Neuronal stem cell (in vitro differentiated cells): ENCODE data around the gene NF2.

Experiments
- DNase-seq: peaks from one replicate; pipeline ENCODE4 v3.0.0-alpha.2; 2013; ENCODE audit warnings: low spot score
- H2AFZ ChIP-seq: one replicate; pipeline ENCODE4 v1.6.1; 2013; ENCODE audit warnings: mild to moderate bottlenecking, low read length, inconsistent platforms
- H2AK5ac ChIP-seq: 2 replicates; pipeline ENCODE4 v1.6.1; 2013; ENCODE audit warnings: low read depth, mild to moderate bottlenecking, inconsistent platforms, low read length, moderate library complexity, mixed read lengths
- H2BK120ac ChIP-seq: 2 replicates; pipeline ENCODE4 v1.6.1; 2013; ENCODE audit warnings: low read depth, mild to moderate bottlenecking, inconsistent platforms, low read length, moderate library complexity, mixed read lengths
- H2BK12ac ChIP-seq: one replicate; pipeline ENCODE4 v1.6.1; 2013; ENCODE audit warnings: low read length, inconsistent platforms
- H2BK15ac ChIP-seq: 2 replicates; pipeline ENCODE4 v1.6.1; 2013; ENCODE audit warnings: mild to moderate bottlenecking, low read length, inconsistent platforms, mixed read lengths
- H2BK5ac ChIP-seq: one replicate; pipeline ENCODE4 v1.6.1; 2013; ENCODE audit warnings: inconsistent platforms, mild to moderate bottlenecking, low read length, moderate library complexity
- H3K14ac ChIP-seq: one replicate; pipeline ENCODE4 v1.6.1; 2013; ENCODE audit warnings: low read length, inconsistent platforms
- H3K18ac ChIP-seq: 2 replicates; pipeline ENCODE4 v1.6.1; 2013; ENCODE audit warnings: low read length, inconsistent platforms
- H3K23ac ChIP-seq: 2 replicates; pipeline ENCODE4 v1.6.1; 2013; ENCODE audit warnings: low read depth, mild to moderate bottlenecking, mixed read lengths, low read length, inconsistent platforms; ENCODE audit not compliant: poor library complexity
- H3K27ac ChIP-seq: replicated peaks from 3 replicates; pipeline ENCODE4 v1.5.1; 2013; ENCODE audit warnings: low read length, inconsistent platforms
- H3K27me3 ChIP-seq, 3 experiments: 2 replicates each; pipeline ENCODE4 v1.6.1; 2013; ENCODE audit warnings: low read length in 3 of 3, mild to moderate bottlenecking in 2 of 3, inconsistent platforms in 1 of 3, low read depth in 1 of 3, mixed read lengths in 1 of 3, moderate library complexity in 1 of 3; ENCODE audit not compliant: control insufficient read depth in 3 of 3, insufficient read depth in 3 of 3
- H3K36me3 ChIP-seq, 2 donors: replicated peaks in 1 of 2; 2 replicates each; pipeline ENCODE4 v1.6.1; 2013; ENCODE audit warnings: low read length in 2 of 2; ENCODE audit not compliant: control insufficient read depth in 2 of 2, insufficient read depth in 2 of 2
- H3K4ac ChIP-seq: 2 replicates; pipeline ENCODE4 v1.6.1; 2013; ENCODE audit warnings: inconsistent platforms, mild to moderate bottlenecking, low read length, moderate library complexity
- H3K4me1 ChIP-seq, 2 donors: 1 replicate in 1 of 2; 2 replicates in 1 of 2; pipeline ENCODE4 v1.6.1; 2013; ENCODE audit warnings: low read length in 2 of 2, low read depth in 1 of 2; ENCODE audit not compliant: control insufficient read depth in 2 of 2, insufficient read depth in 1 of 2
- H3K4me2 ChIP-seq: one replicate; pipeline ENCODE4 v1.6.1; 2013; ENCODE audit warnings: mild to moderate bottlenecking, low read length, inconsistent platforms; ENCODE audit not compliant: insufficient read depth, poor library complexity, severe bottlenecking
- H3K4me3 ChIP-seq, 2 donors: 2 replicates each; pipeline ENCODE4 v1.5.1; 2013; ENCODE audit warnings: low read length in 2 of 2, mild to moderate bottlenecking in 2 of 2, inconsistent platforms in 1 of 2, moderate library complexity in 1 of 2
- H3K79me1 ChIP-seq: one replicate; pipeline ENCODE4 v1.6.1; 2013; ENCODE audit warnings: low read depth, mild to moderate bottlenecking, inconsistent platforms, low read length, moderate library complexity
- H3K9ac ChIP-seq: one replicate; pipeline ENCODE4 v1.6.1; 2013; ENCODE audit warnings: mild to moderate bottlenecking, low read depth, low read length, inconsistent platforms; ENCODE audit not compliant: poor library complexity
- H3K9me3 ChIP-seq, 2 donors: replicated peaks in 1 of 2; 2 replicates each; pipeline versions ENCODE3 to v1.6.1; 2013; ENCODE audit warnings: low read length in 2 of 2, mild to moderate bottlenecking in 2 of 2, inconsistent platforms in 1 of 2, low read depth in 1 of 2, mixed read lengths in 1 of 2, moderate library complexity in 1 of 2; ENCODE audit not compliant: control insufficient read depth in 2 of 2, insufficient read depth in 1 of 2
- H4K8ac ChIP-seq: one replicate; pipeline ENCODE4 v1.6.1; 2013; ENCODE audit warnings: low read depth, mild to moderate bottlenecking, inconsistent platforms, low read length, moderate library complexity
- H4K91ac ChIP-seq: one replicate; pipeline ENCODE4 v1.6.1; 2013; ENCODE audit warnings: low read length, low read depth, mild to moderate bottlenecking, inconsistent platforms; ENCODE audit not compliant: poor library complexity
- WGBS, 2 donors: extraction: QIAGEN DNeasy Blood & Tissue Kit; methylation state at CpG; one replicate each; pipeline ENCODE4 v1.1.7; 2013; ENCODE audit warnings: missing lambda C conversion rate in 2 of 2, mixed read lengths in 1 of 2; ENCODE audit not compliant: insufficient read length in 2 of 2, insufficient replicate concordance in 1 of 2; ENCODE audit errors: extremely low coverage in 2 of 2; 5-methylcytosine and 5-hydroxymethylcytosine counted together

The NF2 gene

GRCh38 chr22:29665486-29665885, 62.1 kb downstream of the NF2 start:
- Histone ChIP-seq H2BK12ac (no peak overlapping the region), H4K8ac (no peak overlapping the region), H2AK5ac (no peak overlapping the region), H3K36me3 (peaks cover 0 to 84% of the 10 kb centered on the region in 2 donors), H3K4me2 (no peak overlapping the region), H2BK15ac (no peak overlapping the region), H2BK5ac (no peak overlapping the region), H3K18ac (no peak overlapping the region), H3K4me1 (peaks cover 4 to 6% of the 10 kb centered on the region in 2 donors), H3K27ac (no peak overlapping the region), H3K4ac (no peak overlapping the region), H3K9me3 (no peaks in the 10 kb centered on the region), H3K23ac (no peak overlapping the region), H2BK120ac (no peak overlapping the region), H3K4me3 (no peak overlapping the region), H2AFZ (no peak overlapping the region), H3K9ac (no peak overlapping the region), H3K79me1 (no peaks in the 10 kb centered on the region), H3K27me3 (no peaks in the 10 kb centered on the region), H4K91ac (no peak overlapping the region), H3K14ac (no peak overlapping the region)
- WGBS, 2 donors = no CpG with 5 or more reads among the region's 8 CpGs
- DNase-seq = no peak

- Histone ChIP-seq H2AFZ (no peak overlapping the region), H3K36me3 (peaks cover 4 to 71% of the 10 kb centered on the region in 2 donors), H3K4me2 (no peak overlapping the region)
Measured at GRCh38 chr22:29668673-29669072, 65.2 kb downstream of the NF2 start.

GRCh38 chr22:29670626-29671025, 67.2 kb downstream of the NF2 start:
- no peak overlapping the region for H4K91ac ChIP-seq
- H3K27ac ChIP-seq = peak overlapping the region; percentile 61
- no peak overlapping the region for H2BK5ac ChIP-seq
- H3K4me1 ChIP-seq = peaks cover 11 to 13% of the 10 kb centered on the region in 2 donors
- peaks cover 14 to 73% of the 10 kb centered on the region in 2 donors for H3K36me3 ChIP-seq
- H2BK15ac ChIP-seq = no peak overlapping the region
- no peak overlapping the region for H2AK5ac ChIP-seq
- no peak overlapping the region for H2BK12ac ChIP-seq
- no peak overlapping the region for H3K9ac ChIP-seq
- no peak overlapping the region for H2BK120ac ChIP-seq
- H3K9me3 ChIP-seq = no peaks in the 10 kb centered on the region
- no peak overlapping the region for H3K4me2 ChIP-seq
- no peaks in the 10 kb centered on the region for H3K79me1 ChIP-seq
- peak; percentile 69 for DNase-seq
- no peak overlapping the region for H2AFZ ChIP-seq
- H3K27me3 ChIP-seq = no peaks in the 10 kb centered on the region
- no peak overlapping the region for H4K8ac ChIP-seq
- WGBS, 2 donors = no CpG with 5 or more reads among the region's 3 CpGs
- no peak overlapping the region for H3K23ac ChIP-seq
- H3K18ac ChIP-seq = no peak overlapping the region
- no peak overlapping the region for H3K4me3 ChIP-seq
- H3K4ac ChIP-seq = no peak overlapping the region
- H3K14ac ChIP-seq = no peak overlapping the region

More at GRCh38 chr22:29668673-29669072, 65.2 kb downstream of the NF2 start:
- no peak overlapping the region for H4K8ac ChIP-seq
- no peak overlapping the region for H3K18ac ChIP-seq
- H3K9me3 ChIP-seq = no peaks in the 10 kb centered on the region
- peaks cover 11 to 13% of the 10 kb centered on the region in 2 donors for H3K4me1 ChIP-seq
- no peak overlapping the region for H3K23ac ChIP-seq
- no peak overlapping the region for H2AK5ac ChIP-seq
- H3K79me1 ChIP-seq = no peaks in the 10 kb centered on the region
- H3K4ac ChIP-seq = no peak overlapping the region
- DNase-seq = no peak
- no CpG with 5 or more reads among the region's 4 CpGs for WGBS, 2 donors
- no peak overlapping the region for H2BK120ac ChIP-seq
- no peak overlapping the region for H3K9ac ChIP-seq
- no peak overlapping the region for H2BK5ac ChIP-seq
- H4K91ac ChIP-seq = no peak overlapping the region
- no peak overlapping the region for H2BK12ac ChIP-seq
- no peak overlapping the region for H2BK15ac ChIP-seq
- H3K4me3 ChIP-seq = no peak overlapping the region
- H3K27ac ChIP-seq = no peak overlapping the region
- no peak overlapping the region for H3K14ac ChIP-seq
- H3K27me3 ChIP-seq = no peaks in the 10 kb centered on the region

- H3K79me1 ChIP-seq = no peaks in the 10 kb centered on the region
- H4K8ac ChIP-seq = no peak overlapping the region
- no peak overlapping the region for H4K91ac ChIP-seq
- peaks cover 11 to 13% of the 10 kb centered on the region in 2 donors for H3K4me1 ChIP-seq
- H3K4ac ChIP-seq = no peak overlapping the region
- no peak overlapping the region for H2AFZ ChIP-seq
- WGBS, 2 donors = no CpG with 5 or more reads among the region's 14 CpGs
- no peak overlapping the region for H3K27ac ChIP-seq
- peaks cover 21 to 80% of the 10 kb centered on the region in 2 donors for H3K36me3 ChIP-seq
- H2BK120ac ChIP-seq = no peak overlapping the region
- H2BK12ac ChIP-seq = no peak overlapping the region
- H2BK15ac ChIP-seq = no peak overlapping the region
- H3K9me3 ChIP-seq = no peaks in the 10 kb centered on the region
- H3K27me3 ChIP-seq = no peaks in the 10 kb centered on the region
- no peak overlapping the region for H3K4me3 ChIP-seq
- H3K23ac ChIP-seq = no peak overlapping the region
- no peak overlapping the region for H3K4me2 ChIP-seq
- no peak overlapping the region for H2BK5ac ChIP-seq
- no peak for DNase-seq
- no peak overlapping the region for H2AK5ac ChIP-seq
- H3K9ac ChIP-seq = no peak overlapping the region
- H3K18ac ChIP-seq = no peak overlapping the region
- H3K14ac ChIP-seq = no peak overlapping the region
Measured at GRCh38 chr22:29673361-29674066, 70.1 kb downstream of the NF2 start.
